CD4-positive, alpha-beta T cell treated with Interleukin-17A for 1 hour (primary cell): ENCODE measurements around the gene NDUFB6.
"Not testable (repeated sequence)": the region's sequence is repeated elsewhere in the genome, so short reads cannot be mapped to it uniquely, and the experiment has no call there.

ENCODE experiments used
- DNase-seq: peaks from one replicate; pipeline ENCODE4 v3.0.0-alpha.2; 2020

The NDUFB6 gene

GRCh38 chr9:32570262-32570661 is 2.7 kb downstream of the NDUFB6 start:
- DNase-seq: no peak

- no peak for DNase-seq
Measured at GRCh38 chr9:32566770-32567169, 6.2 kb downstream of the NDUFB6 start.

- DNase-seq: no peak
Measured at GRCh38 chr9:32565967-32566366, 7.0 kb downstream of the NDUFB6 start.

- DNase-seq: no peak
Measured at GRCh38 chr9:32558408-32558934, 14.5 kb downstream of the NDUFB6 start.

GRCh38 chr9:32554591-32554990 is 18.4 kb downstream of the NDUFB6 start:
- DNase-seq: no peak

GRCh38 chr9:32554107-32554506 is 18.9 kb downstream of the NDUFB6 start:
- DNase-seq: no peak

- peak; percentile 92 for DNase-seq
Measured at GRCh38 chr9:32552172-32552872, 20.6 kb downstream of the NDUFB6 start, which contains the start of the genes SMIM27 and TOPORS. SMIM27 (plus strand) TSS chr9:32552327; CDS start chr9:32552435, 108 bp downstream. TOPORS (minus strand) TSS chr9:32552586; CDS start chr9:32552436, 150 bp downstream.

GRCh38 chr9:32551276-32552051 is 21.5 kb downstream of the NDUFB6 start:
- peak; percentile 64 for DNase-seq

- DNase-seq: peak; percentile 98
Measured at GRCh38 chr9:32550562-32551275, 22.2 kb downstream of the NDUFB6 start.

GRCh38 chr9:32550150-32550561 is 22.8 kb downstream of the NDUFB6 start:
- DNase-seq: no peak

- DNase-seq: not testable (repeated sequence)
Measured at GRCh38 chr9:32548213-32548612, 24.7 kb downstream of the NDUFB6 start.

- DNase-seq: no peak
Measured at GRCh38 chr9:32545884-32546283, 27.1 kb downstream of the NDUFB6 start.

- no peak for DNase-seq
Measured at GRCh38 chr9:32543047-32543446, 29.9 kb downstream of the NDUFB6 start.

GRCh38 chr9:32533816-32534215 is 39.1 kb downstream of the NDUFB6 start:
- no peak for DNase-seq

GRCh38 chr9:32533336-32533735 is 39.6 kb downstream of the NDUFB6 start:
- DNase-seq: no peak

- DNase-seq: no peak
Measured at GRCh38 chr9:32526707-32527048, 46.3 kb downstream of the NDUFB6 start.

- peak; percentile 92 for DNase-seq
Measured at GRCh38 chr9:32526041-32526706, 46.8 kb downstream of the NDUFB6 start, which contains the start of gene RIGI. RIGI (minus strand) TSS chr9:32526196; CDS start chr9:32526166, 30 bp downstream.

GRCh38 chr9:32525709-32526030 is 47.3 kb downstream of the NDUFB6 start:
- no peak for DNase-seq

GRCh38 chr9:32524892-32525708 is 47.9 kb downstream of the NDUFB6 start:
- peak; percentile 36 for DNase-seq

- DNase-seq: not testable (repeated sequence)
Measured at GRCh38 chr9:32524558-32524891, 48.4 kb downstream of the NDUFB6 start.

- DNase-seq: no peak
Measured at GRCh38 chr9:32523910-32524309, 49.0 kb downstream of the NDUFB6 start.

GRCh38 chr9:32518276-32518675 is 54.7 kb downstream of the NDUFB6 start:
- DNase-seq: no peak
